ENCODE data around the gene IL16. TPM values are rescaled to one million over a fixed set of nuclear protein-coding genes. Genes with fewer than 3 reads are reported as not detected.

Gene IL16
- total and polyA plus RNA-seq, 5 donors, result 3.1 to 5.1 (median 4.7) TPM

DNA sequence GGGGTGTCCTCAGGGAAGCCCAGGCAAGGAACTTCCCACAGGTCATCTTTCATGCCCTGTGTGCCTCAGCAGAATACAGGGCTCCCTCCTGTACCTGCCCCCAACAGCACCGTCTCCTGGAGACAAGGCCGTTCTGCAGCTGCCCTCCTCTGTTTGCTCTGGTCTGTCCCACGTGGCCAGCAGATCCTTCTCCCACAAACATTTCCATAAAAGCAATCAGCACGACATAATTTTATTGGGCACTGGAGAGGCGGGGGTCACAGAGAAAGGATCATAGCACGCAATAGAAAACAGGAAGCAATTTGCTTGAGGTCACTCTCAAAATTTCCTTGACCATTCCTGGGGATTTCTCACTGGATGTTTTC is 97.8 kb downstream of the IL16 start:
- Histone ChIP-seq H3K4me3 (ENCODE audit: low read length) (no peak overlapping the region), H3K4me1 (ENCODE audit: control insufficient read depth, insufficient read depth, low read length) (peaks cover 12% of the 10 kb centered on the region), H3K27me3 (ENCODE audit: control insufficient read depth, insufficient read depth) (no peaks in the 10 kb centered on the region), H3K27ac (ENCODE audit: low read length) (no peak overlapping the region), H3K9me3 (ENCODE audit: control insufficient read depth, low read length) (no peaks in the 10 kb centered on the region)
- intact Hi-C loops (cut with DNase I), result no loop called here
- DNase-seq (no peak), ATAC-seq (no peak)
- WGBS, result 53% methylated on average over 6 of the region's 6 CpGs

DNA sequence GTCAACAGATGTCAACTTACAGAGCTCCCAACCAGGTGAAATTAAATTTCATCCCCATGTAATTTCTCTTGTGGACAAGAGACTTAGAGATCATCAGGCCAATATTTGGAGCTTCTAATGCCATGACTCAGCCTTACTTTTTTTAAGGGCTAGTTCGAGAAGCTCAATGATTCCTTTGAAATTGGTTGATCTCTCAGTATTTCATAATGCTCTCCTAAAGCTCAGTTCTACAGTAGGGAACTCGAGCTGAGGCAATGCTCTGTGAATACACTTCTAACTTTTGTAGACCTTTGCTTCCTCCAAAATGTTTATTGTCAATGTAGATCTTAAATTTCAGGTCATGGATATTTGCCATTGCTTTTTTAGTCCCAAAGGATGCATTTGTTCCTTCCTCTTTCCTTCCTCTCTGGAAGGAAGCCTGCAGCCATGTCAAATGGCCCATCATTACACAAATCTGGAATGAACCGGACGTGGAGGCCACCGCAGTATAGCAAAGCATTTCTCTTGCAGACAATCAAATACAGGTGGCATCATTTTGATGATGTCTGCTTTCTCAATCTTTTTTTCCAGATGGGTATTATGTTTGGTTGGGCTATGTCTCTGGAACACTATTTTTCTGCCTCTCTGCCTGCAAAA is 98.9 kb downstream of the IL16 start:
- DNase-seq, result no peak
- WGBS, result 59% methylated on average over 5 of the region's 5 CpGs
- H3K4me1 ChIP-seq (ENCODE audit: control insufficient read depth, insufficient read depth, low read length), result peaks cover 12% of the 10 kb centered on the region

DNA sequence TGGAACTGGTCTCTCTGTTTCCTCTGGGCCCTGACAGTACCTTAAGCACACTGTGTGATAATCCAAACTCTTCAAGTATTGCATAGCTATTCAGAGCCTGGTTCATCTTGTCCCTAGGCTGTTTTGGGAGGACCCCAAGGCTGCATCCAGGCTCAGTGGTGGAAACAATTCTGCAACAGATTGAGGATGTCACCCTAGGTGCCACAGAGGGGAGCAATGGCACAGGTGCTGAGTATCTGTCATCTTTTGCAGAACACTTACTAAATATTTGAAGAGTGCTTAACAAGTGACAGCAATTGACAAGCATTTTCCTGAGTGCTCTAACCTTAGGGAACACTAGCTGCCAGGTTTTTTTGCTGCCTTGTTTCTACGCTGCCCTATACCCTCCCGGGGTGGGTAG is 99.5 kb downstream of the IL16 start:
- 72% methylated on average over 2 of the region's 2 CpGs for WGBS
- Histone ChIP-seq H3K9me3 (ENCODE audit: control insufficient read depth, low read length) (no peaks in the 10 kb centered on the region), H3K27ac (ENCODE audit: low read length) (peak overlapping the region; percentile 79), H3K4me1 (ENCODE audit: control insufficient read depth, insufficient read depth, low read length) (peaks cover 12% of the 10 kb centered on the region), H3K4me3 (ENCODE audit: low read length) (no peak overlapping the region), H3K27me3 (ENCODE audit: control insufficient read depth, insufficient read depth) (no peaks in the 10 kb centered on the region)
- DNase-seq (no peak), ATAC-seq (no peak)
- intact Hi-C loops (cut with DNase I), result no loop called here

More for the DNA sequence above, 98.9 kb downstream of the IL16 start:
- Histone ChIP-seq H3K27me3 (ENCODE audit: control insufficient read depth, insufficient read depth) (no peaks in the 10 kb centered on the region), H3K27ac (ENCODE audit: low read length) (no peak overlapping the region), H3K4me3 (ENCODE audit: low read length) (no peak overlapping the region), H3K9me3 (ENCODE audit: control insufficient read depth, low read length) (no peaks in the 10 kb centered on the region)
- ATAC-seq, result no peak
- intact Hi-C loops (cut with DNase I), result no loop called here

DNA sequence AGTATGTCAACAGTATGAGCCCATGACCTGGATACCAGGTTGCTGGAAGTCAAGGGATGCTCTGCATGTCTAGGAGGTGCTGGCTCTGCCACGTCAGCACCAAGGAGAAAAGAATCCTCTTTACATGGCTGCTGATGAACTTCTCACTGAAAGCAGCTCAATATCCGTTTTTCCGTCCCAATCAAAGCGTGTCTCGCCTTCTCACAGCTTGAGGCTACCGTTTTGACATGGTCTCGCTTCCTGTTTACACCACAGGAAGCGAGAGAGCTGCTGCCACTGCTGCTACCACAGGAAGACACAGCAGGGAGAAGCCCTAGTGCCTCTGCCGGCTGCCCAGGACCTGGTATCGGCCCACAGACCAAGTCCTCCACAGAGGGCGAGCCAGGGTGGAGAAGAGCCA is 100.0 kb downstream of the IL16 start:
- intact Hi-C loops (cut with DNase I), result no loop called here
- Histone ChIP-seq H3K4me1 (ENCODE audit: control insufficient read depth, insufficient read depth, low read length) (peaks cover 12% of the 10 kb centered on the region), H3K4me3 (ENCODE audit: low read length) (peak overlapping the region; percentile 39), H3K27ac (ENCODE audit: low read length) (peak overlapping the region; percentile 79), H3K27me3 (ENCODE audit: control insufficient read depth, insufficient read depth) (no peaks in the 10 kb centered on the region), H3K9me3 (ENCODE audit: control insufficient read depth, low read length) (no peaks in the 10 kb centered on the region)
- WGBS, result 49% methylated on average over 11 of the region's 11 CpGs
- ATAC-seq, result peak; percentile 54 to 75
- peak in 1 of 3 donors; percentile 72 for DNase-seq

DNA sequence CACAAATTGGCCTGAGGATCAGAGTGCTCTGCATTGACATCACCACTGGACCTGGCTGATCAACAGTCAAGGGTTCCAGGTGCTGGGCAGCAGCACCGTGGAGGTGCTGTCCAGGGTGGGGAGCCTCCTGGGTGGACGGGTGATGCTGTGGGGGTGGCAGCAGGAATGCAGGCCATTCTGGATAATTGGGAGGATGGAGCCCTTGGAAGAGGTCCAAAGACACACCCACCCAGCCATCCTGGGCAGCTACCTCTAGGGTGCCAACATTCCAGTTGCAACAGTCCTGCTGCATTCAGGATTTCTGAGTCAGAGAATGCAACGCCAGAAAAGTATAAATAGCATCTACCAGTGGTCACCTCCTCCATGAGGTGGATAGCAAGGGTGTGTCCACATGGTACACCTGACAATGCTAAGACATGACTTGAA is 100.5 kb downstream of the IL16 start:
- WGBS, result 45% methylated on average over 3 of the region's 3 CpGs
- Histone ChIP-seq H3K27me3 (ENCODE audit: control insufficient read depth, insufficient read depth) (no peaks in the 10 kb centered on the region), H3K4me1 (ENCODE audit: control insufficient read depth, insufficient read depth, low read length) (peaks cover 12% of the 10 kb centered on the region), H3K9me3 (ENCODE audit: control insufficient read depth, low read length) (no peaks in the 10 kb centered on the region), H3K27ac (ENCODE audit: low read length) (peak overlapping the region; percentile 79), H3K4me3 (ENCODE audit: low read length) (peak overlapping the region; percentile 39)
- ATAC-seq (peak in 1 of 2 donors; percentile 39), DNase-seq (no peak)
- intact Hi-C loops (cut with DNase I), result no loop called here

DNA sequence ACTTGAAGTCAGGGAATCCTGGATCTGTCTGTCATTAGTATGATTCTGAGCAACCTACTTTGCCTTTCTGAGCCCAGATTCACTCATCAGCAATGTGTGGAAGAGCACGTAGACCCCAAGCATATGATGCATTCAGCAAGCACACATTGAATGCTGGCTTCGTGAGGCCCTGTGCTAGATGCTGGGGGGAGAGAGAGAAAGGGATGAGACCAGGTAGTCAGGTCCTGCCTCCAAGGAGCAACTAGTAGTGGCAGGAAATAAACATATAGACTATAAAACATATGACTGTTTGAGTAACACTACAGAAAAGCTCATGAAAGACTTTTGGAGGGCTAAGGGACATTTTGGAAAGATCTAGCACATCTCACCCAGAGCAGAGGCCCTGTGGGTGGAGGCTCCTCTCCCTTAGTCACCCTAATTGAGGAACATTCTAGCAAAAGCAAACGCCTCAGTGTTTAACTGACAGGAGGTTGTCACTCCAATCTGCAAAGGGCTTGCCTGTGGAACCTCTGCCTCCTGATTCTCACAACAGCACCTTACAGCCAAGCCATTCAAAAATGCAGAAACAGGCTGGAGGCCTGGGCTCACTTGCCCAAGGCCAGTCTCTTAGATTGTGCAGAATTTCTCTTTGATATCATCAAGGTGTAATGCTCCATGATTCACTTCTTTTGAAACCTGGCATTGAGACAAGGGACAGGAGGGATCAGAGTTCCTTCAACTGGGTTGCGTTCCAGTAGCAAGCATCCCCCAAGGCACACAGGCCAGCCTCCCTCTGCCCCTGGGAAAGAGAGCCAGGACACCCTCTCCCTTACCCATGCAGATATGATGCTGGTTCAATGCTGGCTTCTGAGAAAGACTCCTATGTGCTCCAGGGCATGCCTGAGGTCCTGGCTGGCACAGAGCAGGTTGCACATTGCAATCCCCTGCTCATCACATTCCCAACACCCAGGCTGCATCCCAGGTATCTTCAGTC is 101.2 kb downstream of the IL16 start:
- no peak for ATAC-seq
- 75% methylated on average over 4 of the region's 4 CpGs for WGBS
- H3K4me3 ChIP-seq (ENCODE audit: low read length), result peak overlapping the region; percentile 39
- peaks cover 12% of the 10 kb centered on the region for H3K4me1 ChIP-seq (ENCODE audit: control insufficient read depth, insufficient read depth, low read length)
- DNase-seq, result no peak
- no peaks in the 10 kb centered on the region for H3K27me3 ChIP-seq (ENCODE audit: control insufficient read depth, insufficient read depth)
- intact Hi-C loops (cut with DNase I), result no loop called here
- no peaks in the 10 kb centered on the region for H3K9me3 ChIP-seq (ENCODE audit: control insufficient read depth, low read length)
- H3K27ac ChIP-seq (ENCODE audit: low read length), result no peak overlapping the region

DNA sequence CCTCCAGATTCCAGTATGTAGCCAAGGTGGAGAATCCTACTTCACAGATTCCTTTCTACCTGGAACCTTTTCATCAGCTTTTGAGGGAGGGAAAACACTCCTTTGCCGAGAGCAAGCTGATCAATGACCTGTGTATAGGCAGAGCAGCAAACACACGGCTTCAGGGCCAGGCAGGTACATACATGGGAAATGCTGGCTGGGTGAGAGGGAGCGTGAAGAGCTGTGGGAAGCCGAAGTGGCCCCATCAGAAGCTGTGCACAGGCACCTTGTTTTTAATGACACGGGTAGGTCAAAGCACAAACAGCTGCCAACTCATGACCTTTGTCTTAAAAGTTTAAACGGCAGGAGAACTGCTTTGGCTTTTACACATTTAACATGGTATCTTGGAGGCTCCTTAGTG is 101.9 kb downstream of the IL16 start:
- Histone ChIP-seq H3K9me3 (ENCODE audit: control insufficient read depth, low read length) (no peaks in the 10 kb centered on the region), H3K4me1 (ENCODE audit: control insufficient read depth, insufficient read depth, low read length) (peaks cover 15% of the 10 kb centered on the region), H3K4me3 (ENCODE audit: low read length) (no peak overlapping the region), H3K27ac (ENCODE audit: low read length) (no peak overlapping the region), H3K27me3 (ENCODE audit: control insufficient read depth, insufficient read depth) (no peaks in the 10 kb centered on the region)
- no peak for DNase-seq
- no peak for ATAC-seq
- WGBS, result 78% methylated on average over 6 of the region's 6 CpGs
- intact Hi-C loops (cut with DNase I), result no loop called here

DNA sequence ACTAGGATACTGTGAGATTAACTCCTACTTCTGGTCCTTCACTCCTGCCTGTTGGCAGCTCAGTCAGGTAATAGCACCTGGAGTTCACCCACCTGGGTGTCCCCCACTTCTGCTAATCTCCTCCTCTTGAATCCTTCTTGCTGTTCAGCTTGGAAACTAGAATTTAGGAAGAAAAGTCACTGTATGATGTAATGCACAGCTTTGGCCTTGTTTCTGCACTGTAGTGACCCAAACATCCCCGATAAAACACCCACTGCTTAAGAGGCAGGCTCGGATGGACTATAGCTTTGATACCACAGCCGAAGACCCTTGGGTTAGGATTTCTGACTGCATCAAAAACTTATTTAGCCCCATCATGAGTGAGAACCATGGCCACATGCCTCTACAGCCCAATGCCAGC is 102.5 kb downstream of the IL16 start:
- intact Hi-C loops (cut with DNase I), result no loop called here
- WGBS, result 85% methylated on average over 3 of the region's 3 CpGs
- Histone ChIP-seq H3K9me3 (ENCODE audit: control insufficient read depth, low read length) (no peaks in the 10 kb centered on the region), H3K4me3 (ENCODE audit: low read length) (no peak overlapping the region), H3K4me1 (ENCODE audit: control insufficient read depth, insufficient read depth, low read length) (peaks cover 18% of the 10 kb centered on the region), H3K27ac (ENCODE audit: low read length) (no peak overlapping the region), H3K27me3 (ENCODE audit: control insufficient read depth, insufficient read depth) (no peaks in the 10 kb centered on the region)
- ATAC-seq (no peak), DNase-seq (no peak)

DNA sequence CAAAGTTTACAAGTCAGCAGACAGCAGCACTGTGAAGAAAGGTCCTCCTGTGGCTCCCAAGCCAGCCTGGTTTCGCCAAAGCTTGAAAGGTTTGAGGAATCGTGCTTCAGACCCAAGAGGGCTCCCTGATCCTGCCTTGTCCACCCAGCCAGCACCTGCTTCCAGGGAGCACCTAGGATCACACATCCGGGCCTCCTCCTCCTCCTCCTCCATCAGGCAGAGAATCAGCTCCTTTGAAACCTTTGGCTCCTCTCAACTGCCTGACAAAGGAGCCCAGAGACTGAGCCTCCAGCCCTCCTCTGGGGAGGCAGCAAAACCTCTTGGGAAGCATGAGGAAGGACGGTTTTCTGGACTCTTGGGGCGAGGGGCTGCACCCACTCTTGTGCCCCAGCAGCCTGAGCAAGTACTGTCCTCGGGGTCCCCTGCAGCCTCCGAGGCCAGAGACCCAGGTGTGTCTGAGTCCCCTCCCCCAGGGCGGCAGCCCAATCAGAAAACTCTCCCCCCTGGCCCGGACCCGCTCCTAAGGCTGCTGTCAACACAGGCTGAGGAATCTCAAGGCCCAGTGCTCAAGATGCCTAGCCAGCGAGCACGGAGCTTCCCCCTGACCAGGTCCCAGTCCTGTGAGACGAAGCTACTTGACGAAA is 103.1 kb downstream of the IL16 start:
- Histone ChIP-seq H3K27me3 (ENCODE audit: control insufficient read depth, insufficient read depth) (no peaks in the 10 kb centered on the region), H3K4me1 (ENCODE audit: control insufficient read depth, insufficient read depth, low read length) (peaks cover 18% of the 10 kb centered on the region), H3K4me3 (ENCODE audit: low read length) (no peak overlapping the region), H3K9me3 (ENCODE audit: control insufficient read depth, low read length) (no peaks in the 10 kb centered on the region), H3K27ac (ENCODE audit: low read length) (no peak overlapping the region)
- intact Hi-C loops (cut with DNase I), result no loop called here
- ATAC-seq (no peak), DNase-seq (no peak)
- WGBS, result 86% methylated on average over 14 of the region's 14 CpGs

DNA sequence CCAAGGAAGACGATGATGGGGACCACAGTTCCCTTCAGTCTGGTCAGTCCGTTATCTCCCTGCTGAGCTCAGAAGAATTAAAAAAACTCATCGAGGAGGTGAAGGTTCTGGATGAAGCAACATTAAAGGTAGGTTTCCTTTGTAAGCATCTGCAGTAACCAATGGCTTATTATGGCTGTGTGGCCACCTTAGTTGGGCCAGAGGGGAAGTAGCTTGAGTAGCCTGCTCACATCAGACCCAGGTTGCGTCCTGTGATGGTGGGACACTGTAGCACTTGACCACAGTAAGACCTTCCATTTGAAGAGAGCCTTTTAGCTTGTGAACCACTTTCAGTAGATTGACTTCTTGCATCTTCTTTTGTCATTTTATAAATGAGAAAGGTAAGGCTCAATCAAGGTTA is 104.7 kb downstream of the IL16 start:
- intact Hi-C loops (cut with DNase I), result no loop called here
- Histone ChIP-seq H3K4me3 (ENCODE audit: low read length) (no peak overlapping the region), H3K27ac (ENCODE audit: low read length) (no peak overlapping the region), H3K4me1 (ENCODE audit: control insufficient read depth, insufficient read depth, low read length) (peaks cover 14% of the 10 kb centered on the region), H3K27me3 (ENCODE audit: control insufficient read depth, insufficient read depth) (no peaks in the 10 kb centered on the region), H3K9me3 (ENCODE audit: control insufficient read depth, low read length) (no peaks in the 10 kb centered on the region)
- DNase-seq, result no peak
- WGBS, result 91% methylated on average over 4 of the region's 4 CpGs
- ATAC-seq, result no peak

DNA sequence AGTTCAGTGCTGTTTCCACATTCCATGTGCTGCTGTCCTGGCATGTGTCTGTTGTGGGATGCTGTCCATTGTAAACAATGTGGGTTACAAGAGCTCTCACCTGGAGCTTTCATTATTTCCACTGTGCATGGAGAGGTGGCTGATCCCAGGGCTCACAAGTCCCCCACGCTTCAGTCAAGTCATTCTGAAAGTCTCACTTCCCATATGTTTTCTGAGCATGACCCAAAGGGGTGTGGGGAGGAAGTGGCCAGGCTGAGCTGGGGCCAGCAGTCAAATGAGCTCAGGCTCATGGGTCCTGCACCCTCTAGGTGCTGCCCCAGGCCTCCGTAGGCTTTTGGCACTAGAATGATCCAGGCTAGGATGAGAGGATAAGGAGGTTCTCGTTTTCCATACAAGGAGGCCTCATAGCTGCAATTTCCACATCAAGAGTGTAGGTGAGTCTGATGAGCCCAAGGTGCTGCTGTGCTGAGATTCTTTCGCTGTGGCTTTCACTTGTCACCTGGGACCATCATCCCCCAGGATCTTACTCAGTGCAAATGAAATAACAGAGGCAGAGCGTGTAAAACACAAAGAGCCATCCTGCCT is 105.2 kb downstream of the IL16 start:
- H3K4me3 ChIP-seq (ENCODE audit: low read length), result no peak overlapping the region
- no peaks in the 10 kb centered on the region for H3K9me3 ChIP-seq (ENCODE audit: control insufficient read depth, low read length)
- H3K27ac ChIP-seq (ENCODE audit: low read length), result no peak overlapping the region
- no peaks in the 10 kb centered on the region for H3K27me3 ChIP-seq (ENCODE audit: control insufficient read depth, insufficient read depth)
- peak in 1 of 3 donors; percentile 60 for DNase-seq
- intact Hi-C loops (cut with DNase I), result no loop called here
- 80% methylated on average over 5 of the region's 5 CpGs for WGBS
- H3K4me1 ChIP-seq (ENCODE audit: control insufficient read depth, insufficient read depth, low read length), result peaks cover 10% of the 10 kb centered on the region
- ATAC-seq, result peak; percentile 55 to 59
